Renal cortex interstitium (tissue), 15 donors: ENCODE measurements around the gene DNAAF1. TPM values are rescaled to one million over a fixed set of nuclear protein-coding genes. Genes with fewer than 3 reads are reported as not detected.
"Not testable (repeated sequence)": the region's sequence is repeated elsewhere in the genome, so short reads cannot be mapped to it uniquely, and the experiment has no call there.

Source experiments
- DNase-seq, 11 donors: peaks; one replicate each; pipeline ENCODE4 v3.0.0-alpha.2; 2013; ENCODE audit warnings: low read depth in 9 of 11, low spot score in 4 of 11; ENCODE audit errors: extremely low read depth in 1 of 11
- long read RNA-seq, 16 experiments: transcript quantifications; one replicate each; lab custom pipeline, GENCODE V29; 2026
- polyA plus RNA-seq, 3 donors: library from polyadenylated mRNA; unstranded; fragments of 120-200 nt; gene quantifications; one replicate each; pipeline ENCODE4 v1.2.1, GENCODE V29; 2013; ENCODE audit not compliant: insufficient read length in 3 of 3

Gene DNAAF1
- polyA plus RNA-seq: 1 to 10 TPM; 3.6 to 9.4 (median 4.2) TPM
- long read RNA-seq, donor 1, transcript DNAAF1-210 (1 exons, 2,689 nt): major isoform, 11 of 22 reads
- long read RNA-seq, donor 1, partial matches to known transcripts: 11 of 22 reads
- long read RNA-seq, donor 1, other reads (novel, unspliced or antisense): 0 of 22 reads
- long read RNA-seq, donor 2, transcript DNAAF1-210 (1 exons, 2,689 nt): major isoform, 10 of 10 reads
- long read RNA-seq, donor 2, partial matches to known transcripts: 0 of 10 reads
- long read RNA-seq, donor 2, other reads (novel, unspliced or antisense): 0 of 10 reads
- long read RNA-seq, donor 3, transcript DNAAF1-210 (1 exons, 2,689 nt): major isoform, 20 of 20 reads
- long read RNA-seq, donor 3, partial matches to known transcripts: 0 of 20 reads
- long read RNA-seq, donor 3, other reads (novel, unspliced or antisense): 0 of 20 reads
- long read RNA-seq, donor 4, transcript DNAAF1-210 (1 exons, 2,689 nt): major isoform, 51 of 51 reads
- long read RNA-seq, donor 4, partial matches to known transcripts: 0 of 51 reads
- long read RNA-seq, donor 4, other reads (novel, unspliced or antisense): 0 of 51 reads
- long read RNA-seq, donor 5: 0 reads
- long read RNA-seq, donor 6, transcript DNAAF1-210 (1 exons, 2,689 nt): major isoform, 38 of 48 reads
- long read RNA-seq, donor 6, partial matches to known transcripts: 5 of 48 reads
- long read RNA-seq, donor 6, other reads (novel, unspliced or antisense): 5 of 48 reads
- long read RNA-seq, donor 7, transcript DNAAF1-210 (1 exons, 2,689 nt): major isoform, 49 of 56 reads
- long read RNA-seq, donor 7, partial matches to known transcripts: 7 of 56 reads
- long read RNA-seq, donor 7, other reads (novel, unspliced or antisense): 0 of 56 reads
- long read RNA-seq, donor 8: 0 reads
- long read RNA-seq, donor 9, transcript DNAAF1-210 (1 exons, 2,689 nt): major isoform, 20 of 21 reads
- long read RNA-seq, donor 9, partial matches to known transcripts: 0 of 21 reads
- long read RNA-seq, donor 9, other reads (novel, unspliced or antisense): 0 of 21 reads
- long read RNA-seq, donor 10, transcript DNAAF1-210 (1 exons, 2,689 nt): major isoform, 29 of 30 reads
- long read RNA-seq, donor 10, partial matches to known transcripts: 0 of 30 reads
- long read RNA-seq, donor 10, other reads (novel, unspliced or antisense): 0 of 30 reads
- long read RNA-seq, donor 11, transcript DNAAF1-210 (1 exons, 2,689 nt): major isoform, 22 of 22 reads
- long read RNA-seq, donor 11, partial matches to known transcripts: 0 of 22 reads
- long read RNA-seq, donor 11, other reads (novel, unspliced or antisense): 0 of 22 reads
- long read RNA-seq, donor 12, transcript DNAAF1-210 (1 exons, 2,689 nt): major isoform, 27 of 27 reads
- long read RNA-seq, donor 12, partial matches to known transcripts: 0 of 27 reads
- long read RNA-seq, donor 12, other reads (novel, unspliced or antisense): 0 of 27 reads
- long read RNA-seq, donor 13: 0 reads
- long read RNA-seq, donor 14, transcript DNAAF1-210 (1 exons, 2,689 nt): major isoform, 19 of 20 reads
- long read RNA-seq, donor 14, partial matches to known transcripts: 0 of 20 reads
- long read RNA-seq, donor 14, other reads (novel, unspliced or antisense): 0 of 20 reads
- long read RNA-seq, donor 15, transcript DNAAF1-210 (1 exons, 2,689 nt): major isoform, 18 of 19 reads
- long read RNA-seq, donor 15, partial matches to known transcripts: 0 of 19 reads
- long read RNA-seq, donor 15, other reads (novel, unspliced or antisense): 0 of 19 reads
- long read RNA-seq, donor 16, transcript DNAAF1-210 (1 exons, 2,689 nt): major isoform, 96 of 99 reads
- long read RNA-seq, donor 16, partial matches to known transcripts: 0 of 99 reads
- long read RNA-seq, donor 16, other reads (novel, unspliced or antisense): 0 of 99 reads

DNA sequence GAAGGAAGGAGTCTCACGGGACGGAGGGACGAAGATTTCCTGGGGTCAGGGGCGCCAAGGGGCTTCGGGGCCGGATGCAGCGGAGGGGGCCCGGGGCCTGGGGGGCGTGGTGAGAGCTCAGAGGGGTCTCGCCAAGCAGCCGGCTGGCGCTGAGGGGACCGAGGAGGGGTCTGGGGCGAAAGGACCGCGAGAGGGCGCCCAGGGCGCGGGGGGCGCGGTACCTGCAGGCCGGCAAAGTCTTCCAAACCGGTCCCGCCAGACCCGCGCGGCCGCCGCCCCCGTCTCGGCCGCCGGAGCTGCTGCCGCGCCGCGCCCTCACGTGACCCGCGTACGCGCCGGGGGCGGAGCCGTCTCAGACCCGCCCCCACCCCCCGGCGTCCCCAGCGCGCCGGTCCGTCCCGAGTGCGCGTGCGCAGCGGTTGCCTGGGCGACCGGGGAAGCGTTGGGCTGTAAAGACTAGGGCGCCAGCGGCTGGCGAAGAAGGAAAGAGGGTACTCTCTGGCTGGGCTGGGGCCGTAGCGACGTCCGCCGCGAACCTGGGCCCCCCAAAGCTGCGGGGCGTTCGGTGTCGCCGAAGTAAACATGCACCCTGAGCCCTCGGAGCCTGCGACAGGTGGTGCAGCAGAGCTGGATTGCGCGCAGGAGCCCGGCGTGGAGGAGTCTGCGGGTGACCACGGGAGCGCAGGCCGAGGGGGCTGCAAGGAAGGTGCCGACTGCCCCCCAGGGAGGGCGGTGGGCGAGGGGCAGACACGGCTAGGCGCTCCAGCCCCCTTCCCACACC lies at the start of gene DNAAF1, which contains the start of gene HSDL1:
DNAAF1 (plus strand) TSS at position 450 of the 781 bp plus-strand sequence; CDS start at position 583, 133 bp downstream.
HSDL1 (minus strand) TSS at position 319 of the 781 bp plus-strand sequence. CDS start 13,856 bp downstream, outside the sequence.
- peak; percentile 72 to 91 (median 88) for DNase-seq

DNA sequence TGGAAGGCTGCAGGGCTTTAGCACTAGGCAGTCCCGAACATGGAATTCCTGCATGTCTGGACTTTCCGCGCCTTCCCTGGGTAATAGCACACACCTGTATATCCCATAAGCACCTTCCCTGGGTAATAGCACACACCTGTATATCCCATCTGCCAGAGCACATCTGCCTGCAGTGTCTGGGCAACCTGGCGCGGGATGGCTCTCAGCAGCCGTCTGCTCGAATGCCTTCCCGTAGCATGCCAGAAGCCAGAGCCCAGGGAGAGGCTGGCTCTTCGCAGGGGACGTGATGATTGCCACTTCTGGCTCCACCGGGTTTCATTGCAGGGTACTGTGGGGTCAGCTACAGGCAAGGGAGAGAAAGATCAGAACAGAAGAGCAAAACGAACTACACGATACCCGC lies 49.6 kb upstream of the DNAAF1 start:
- no peak for DNase-seq

DNA sequence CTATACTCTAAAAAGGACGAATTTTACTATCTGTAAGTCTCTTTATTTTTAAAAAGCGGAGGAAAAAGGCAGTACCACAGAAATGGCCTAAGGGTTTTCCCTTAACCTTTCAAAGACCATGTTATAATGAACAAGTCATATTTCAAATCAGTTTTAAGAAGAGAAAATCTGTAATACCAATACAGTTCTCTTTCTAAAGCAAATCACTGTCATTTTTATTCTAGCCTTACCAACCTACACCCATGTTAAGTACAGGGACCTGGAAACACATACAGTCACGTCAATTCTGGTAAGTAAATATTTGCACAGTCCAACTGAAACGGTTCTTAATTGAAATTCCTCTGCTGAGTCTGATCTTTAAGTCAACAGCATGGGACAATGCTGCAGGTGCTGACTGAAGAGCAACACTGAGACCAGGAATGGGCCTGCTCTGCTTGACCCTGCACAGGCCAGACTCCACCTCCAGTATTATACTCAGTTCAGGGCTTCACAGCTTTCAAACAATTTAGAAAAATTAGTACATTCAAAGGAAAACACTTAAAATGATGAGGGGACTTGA lies 48.6 kb upstream of the DNAAF1 start:
- DNase-seq: no peak

DNA sequence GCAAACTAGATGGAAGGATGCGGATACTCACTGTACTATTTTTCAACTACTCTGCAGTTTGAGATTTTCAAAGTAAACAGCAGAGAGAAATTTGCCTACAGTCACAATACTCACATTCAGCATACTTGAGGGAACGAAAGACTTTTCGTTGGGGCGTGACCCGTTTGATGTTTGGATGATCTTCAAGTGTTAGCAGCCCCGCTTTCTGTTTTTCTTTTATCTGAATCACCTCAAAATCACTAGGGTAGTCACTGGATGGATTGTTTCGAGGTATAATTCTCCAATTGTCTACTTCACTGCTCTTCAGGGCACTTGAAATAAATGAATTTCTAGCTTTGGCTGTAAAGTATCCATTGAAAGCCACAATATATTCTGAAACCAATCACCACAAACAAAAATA lies 46.2 kb upstream of the DNAAF1 start:
- DNase-seq: no peak

DNA sequence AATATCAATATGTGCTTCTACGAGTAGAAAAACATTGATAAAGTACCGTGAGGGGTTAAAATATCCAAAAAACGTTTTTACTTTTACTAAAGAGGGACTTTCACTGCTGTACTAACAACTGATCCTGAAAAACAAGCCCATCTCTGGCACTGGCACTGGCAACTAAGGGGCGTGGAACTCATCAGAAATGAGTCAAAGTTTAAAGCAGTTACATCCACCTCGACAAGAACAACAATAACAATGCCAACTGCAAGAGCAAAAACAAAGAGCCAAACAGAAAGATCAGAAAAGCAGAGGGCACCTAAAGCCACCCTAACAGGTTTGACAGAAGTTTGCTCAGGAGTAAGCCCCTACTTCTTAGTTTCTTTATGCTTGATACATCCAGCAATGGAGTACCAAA lies 41.4 kb upstream of the DNAAF1 start:
- DNase-seq: no peak

DNA sequence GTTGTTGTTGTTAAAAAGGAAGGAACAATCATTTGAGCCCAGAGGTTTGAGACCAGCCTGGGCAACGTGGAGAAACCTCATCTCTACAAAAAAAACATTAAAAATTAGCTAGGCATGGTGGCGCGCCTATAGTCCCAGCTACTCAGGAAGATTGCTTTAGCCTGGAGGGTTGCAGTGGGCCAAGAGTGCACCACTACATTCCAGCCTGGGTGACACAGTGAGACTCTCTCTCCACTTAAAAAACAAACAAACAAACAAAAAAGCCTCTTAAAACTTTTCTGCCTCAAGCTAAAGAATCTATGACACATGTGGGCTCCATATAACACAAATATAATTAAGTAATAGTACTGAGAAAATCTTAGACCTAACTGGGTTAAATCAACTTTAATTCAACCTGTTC lies 40.9 kb upstream of the DNAAF1 start:
- no peak for DNase-seq

DNA sequence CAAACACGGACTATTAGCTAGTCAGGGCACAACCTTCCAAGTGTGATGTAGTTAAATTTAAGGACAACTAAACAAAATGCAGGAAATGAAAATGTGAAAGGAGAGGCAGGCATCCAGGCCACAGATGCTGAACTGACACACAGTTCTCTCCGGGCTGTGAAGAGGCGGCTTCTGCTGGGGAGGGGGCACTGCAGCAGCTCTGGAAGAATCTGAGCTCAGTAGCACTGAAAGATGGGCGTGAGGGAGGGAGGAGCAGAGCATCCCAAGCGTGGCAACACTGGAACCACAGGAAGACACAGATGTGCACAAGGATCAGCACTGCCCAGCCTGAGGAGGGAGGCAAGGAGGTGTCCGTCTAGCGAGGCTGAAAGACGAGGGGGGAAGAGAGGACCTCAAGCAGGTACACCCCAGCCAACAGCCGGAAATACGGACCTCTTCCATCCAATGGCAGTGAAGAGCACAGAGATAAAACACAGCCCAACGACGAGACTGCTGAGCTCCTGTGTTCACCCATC lies 39.8 kb upstream of the DNAAF1 start:
- no peak for DNase-seq

DNA sequence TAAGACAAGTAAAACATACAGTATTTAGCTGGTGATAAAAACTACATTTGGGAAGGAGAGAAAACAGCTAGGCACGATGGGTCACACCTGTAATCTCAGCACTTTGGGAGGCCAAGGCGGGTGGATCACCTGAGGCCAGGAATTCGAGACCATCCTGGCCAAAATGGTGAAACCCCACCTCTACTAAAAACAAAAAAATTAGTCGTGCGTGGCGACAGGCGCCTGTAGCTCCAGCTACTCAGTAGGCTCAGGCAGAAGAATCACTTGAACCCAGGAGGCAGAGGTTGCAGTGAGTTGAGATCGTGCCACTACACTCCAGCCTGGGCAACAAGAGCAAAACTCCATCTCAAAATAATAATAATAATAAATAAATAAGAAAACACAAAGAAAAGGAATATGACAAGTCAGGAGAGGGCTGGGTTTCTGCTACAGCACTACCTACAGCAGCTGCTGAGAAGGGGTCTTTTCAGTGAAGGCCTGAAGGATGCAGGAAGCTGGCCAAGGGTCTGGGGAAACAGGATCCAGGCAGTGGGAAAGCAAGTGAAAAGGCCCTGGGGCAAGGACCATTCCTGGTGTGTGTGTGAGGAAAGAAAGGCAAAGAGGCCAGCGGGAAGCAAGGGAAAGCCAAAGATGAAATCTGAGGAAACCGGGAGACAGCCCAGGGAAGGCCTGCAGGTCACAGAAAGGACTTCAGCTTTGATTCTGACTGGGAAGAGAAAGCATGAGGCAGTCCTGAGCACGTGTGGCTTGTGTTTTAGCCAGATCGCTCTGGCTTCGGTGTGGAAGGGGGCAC lies 39.0 kb upstream of the DNAAF1 start:
- DNase-seq: no peak

DNA sequence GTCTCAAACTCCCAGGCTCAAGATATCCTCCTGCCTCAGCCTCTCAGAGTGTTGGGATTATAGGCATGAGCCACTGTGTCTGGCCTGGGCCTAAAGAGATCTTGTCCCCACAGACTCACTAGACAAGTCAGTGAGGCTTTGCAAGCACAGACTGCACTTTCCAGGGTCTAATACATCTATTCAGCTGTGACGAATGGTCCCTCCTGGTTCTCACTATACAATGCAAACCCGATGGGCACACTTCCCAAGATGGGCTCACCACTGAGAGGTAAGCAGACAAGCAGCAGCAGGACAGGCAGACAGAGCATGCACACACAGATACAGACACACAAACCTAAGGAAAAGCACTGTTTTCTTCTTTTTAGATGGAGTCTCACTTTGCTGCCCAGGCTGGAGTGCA lies 37.2 kb upstream of the DNAAF1 start:
- no peak for DNase-seq

DNA sequence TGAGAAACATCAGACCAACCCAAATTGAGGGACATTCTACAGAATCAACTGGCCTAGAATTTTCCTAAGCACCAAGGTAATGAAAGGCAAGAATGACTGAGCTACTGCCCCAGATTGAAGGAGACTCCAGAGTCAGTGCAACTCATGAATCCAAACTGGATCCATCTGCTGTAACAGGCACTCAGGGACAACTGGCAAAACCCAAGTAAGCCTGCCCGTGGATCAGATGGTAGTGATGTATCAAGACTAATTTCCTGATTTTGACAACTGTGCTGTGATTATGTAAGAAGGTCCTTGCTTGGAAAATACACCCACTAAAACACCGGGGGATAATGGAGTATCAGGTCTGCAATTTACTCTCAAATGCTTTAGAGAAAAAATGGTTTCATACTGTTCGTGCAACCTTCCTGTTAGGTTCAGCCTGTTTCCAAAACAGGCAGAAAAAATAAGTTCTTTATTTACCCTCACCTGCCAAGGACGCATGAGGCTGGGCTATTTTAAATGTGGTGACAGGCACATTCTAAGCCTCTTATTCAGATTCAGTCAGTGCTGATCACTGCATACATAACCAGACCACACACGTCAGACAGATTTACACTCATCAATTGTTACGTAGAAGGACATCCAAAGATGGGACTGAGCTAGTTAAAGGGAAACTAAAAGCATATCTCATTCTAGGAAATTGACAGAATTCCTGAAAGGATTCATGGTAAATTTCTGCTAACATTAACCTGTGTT lies 35.3 kb upstream of the DNAAF1 start:
- DNase-seq: no peak

DNA sequence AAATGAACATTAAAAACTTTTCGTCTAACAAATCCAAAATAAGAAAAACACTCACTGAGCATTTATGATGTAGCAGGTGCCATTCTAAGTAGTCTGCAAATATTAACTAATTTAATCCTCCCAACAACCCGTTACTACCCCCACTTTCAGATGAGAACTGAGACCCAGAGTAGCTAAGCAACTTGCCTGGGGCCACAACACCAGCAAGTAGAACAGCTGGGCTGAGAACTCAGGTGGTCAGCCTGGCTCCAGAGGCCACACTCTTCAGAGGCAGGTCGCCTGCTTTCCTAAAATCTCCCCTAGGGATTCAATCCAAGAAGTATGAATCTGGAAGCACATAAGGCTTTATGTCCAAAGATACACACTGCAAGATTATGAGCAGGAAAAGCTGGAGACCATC lies 34.6 kb upstream of the DNAAF1 start:
- DNase-seq: no peak

DNA sequence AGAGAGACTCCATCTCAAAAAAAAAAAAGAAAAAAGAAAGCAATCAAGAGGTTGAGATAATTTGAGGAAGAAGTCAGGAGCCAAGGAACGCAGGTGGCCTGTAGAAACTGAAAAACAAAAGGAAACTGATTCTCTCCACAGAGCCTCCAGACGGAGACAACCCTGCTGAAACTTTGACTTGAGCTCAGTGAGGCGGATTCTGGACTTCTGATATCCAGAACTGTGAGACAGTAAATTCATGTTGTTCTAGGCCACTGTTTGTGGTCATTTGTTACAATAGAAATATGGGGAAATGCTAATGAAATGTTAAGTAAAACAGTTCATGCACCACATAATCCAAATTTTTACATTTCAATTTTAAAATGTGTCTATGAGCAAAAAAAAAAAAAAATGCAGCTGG lies 33.6 kb upstream of the DNAAF1 start:
- no peak for DNase-seq

DNA sequence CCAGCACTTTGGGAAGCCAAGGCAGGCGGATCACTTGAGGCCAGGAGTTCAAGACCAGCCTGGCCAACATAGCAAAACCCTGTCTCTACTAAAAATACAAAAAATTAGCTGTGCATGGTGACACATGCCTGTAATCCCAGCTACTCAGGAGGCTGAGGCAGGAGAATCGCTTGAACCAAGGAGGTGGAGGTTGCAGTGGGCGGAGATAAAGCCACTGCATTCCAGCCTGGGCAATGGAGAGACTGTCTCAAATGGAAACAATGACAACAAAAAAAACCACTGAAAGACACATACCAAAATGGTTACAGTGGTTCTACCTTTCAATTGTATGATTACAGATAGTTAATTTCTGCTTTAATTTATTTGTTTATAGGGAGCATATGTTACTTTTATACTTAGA lies 33.2 kb upstream of the DNAAF1 start:
- not testable (repeated sequence) for DNase-seq

DNA sequence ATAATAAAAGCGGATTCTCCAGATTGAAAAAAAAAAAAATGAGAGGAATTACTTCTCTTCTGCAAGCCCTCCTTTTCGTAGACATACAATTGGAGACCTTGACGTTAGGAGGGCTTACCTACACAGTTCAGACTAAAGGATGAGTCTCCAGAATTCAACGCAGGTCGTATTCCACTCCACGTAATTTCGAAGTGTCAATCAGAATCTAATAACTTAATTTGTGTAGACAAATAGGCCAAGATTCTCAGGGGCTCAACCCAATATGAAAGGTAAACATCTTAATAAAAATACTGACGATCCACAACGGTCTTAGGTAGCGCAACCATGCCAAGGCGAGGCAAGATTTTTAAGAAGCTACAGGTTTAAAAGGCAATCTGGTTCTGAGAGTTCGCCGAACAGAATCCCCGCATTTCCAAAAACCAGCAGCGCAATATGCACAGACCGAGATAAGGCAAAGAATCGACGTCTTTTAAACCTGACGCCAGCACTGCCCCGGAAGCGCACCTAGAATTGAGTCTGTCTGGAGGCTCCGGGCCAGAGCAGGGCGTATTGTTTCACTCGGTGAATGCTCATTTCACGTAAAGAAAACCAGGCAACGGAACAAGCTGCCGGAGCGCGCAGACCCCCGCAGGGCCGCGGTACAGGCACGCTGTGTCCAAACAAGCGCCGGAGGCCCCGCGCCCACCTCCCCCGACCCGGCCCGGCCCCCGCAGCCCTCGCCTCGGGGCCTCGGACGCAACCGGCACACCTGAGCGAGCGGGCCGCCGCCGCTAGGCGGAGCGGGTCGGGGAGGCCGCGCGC lies 29.0 kb upstream of the DNAAF1 start:
- no peak for DNase-seq
